Measurements from ENCODE around the gene HSPA1B.
A peak's percentile ranks its signal among the peaks of the same experiment; 100 is the strongest.
"Not testable (repeated sequence)": the region's sequence is repeated elsewhere in the genome, so short reads cannot be mapped to it uniquely, and the experiment has no call there.

The HSPA1B gene

DNA sequence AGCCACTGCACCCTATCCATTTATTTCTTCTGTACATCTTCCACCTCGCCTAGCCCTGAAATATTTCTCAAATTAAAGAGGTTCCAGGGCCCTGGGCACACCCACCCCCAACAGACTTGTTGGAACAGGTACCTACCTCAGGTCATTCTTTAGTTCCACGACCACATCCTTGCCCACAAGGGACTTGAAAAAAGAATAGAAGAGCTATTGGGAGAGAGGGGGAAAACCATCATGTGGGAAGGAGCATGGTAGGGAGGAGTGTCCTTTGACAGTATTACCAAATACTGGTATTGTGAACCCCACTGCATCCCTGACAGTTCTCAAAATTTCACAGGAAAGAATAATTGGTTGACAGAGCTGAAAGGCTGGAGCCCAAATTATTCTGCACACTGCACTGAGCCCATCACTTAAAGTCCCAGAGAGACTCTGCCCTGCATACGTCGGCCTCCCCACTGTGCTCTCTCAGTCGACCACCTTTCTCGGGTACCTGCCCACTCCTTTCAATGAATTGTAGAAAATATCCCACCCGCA is 21.5 kb upstream of the HSPA1B start:
- ChIA-PET CTCF (interaction anchor here (0.9 to 2.9 kb wide), 5 partner anchors 10 to 76 kb away, joined by 3 to 15 read pairs (median 6); partner anchors contain the start of gene VARS1), POLR2A (interaction anchor here (0.8 to 4.7 kb wide), 19 partner anchors 8 to 154 kb away, joined by 3 to 77 read pairs (median 7); partner anchors contain the start of genes C6orf47, GPANK1, HSPA1A and HSPA1B)
- TF ChIP-seq TARDBP (IDR thresholded peaks at IDR 0.05) (no peak), SUZ12 (IDR thresholded peaks at IDR 0.05) (no peak), PKNOX1 (IDR thresholded peaks at IDR 0.05) (no peak), CTBP1 (IDR thresholded peaks at IDR 0.05; ENCODE audit: borderline replicate concordance) (no peak), LEF1 (IDR thresholded peaks at IDR 0.05; ENCODE audit: borderline replicate concordance) (no peak), ZNF384 (IDR thresholded peaks at IDR 0.05) (no peak), ARNT (IDR thresholded peaks at IDR 0.05) (no peak), SP1 (IDR thresholded peaks at IDR 0.05) (no peak), FOXK2 (IDR thresholded peaks at IDR 0.05) (no peak), FOXA1 (IDR thresholded peaks at IDR 0.05) (no peak), BHLHE40 (IDR thresholded peaks at IDR 0.05; ENCODE audit: borderline replicate concordance) (no peak), L3MBTL2 (conservative IDR thresholded peaks at IDR 0.05) (no peak), ELF4 (IDR thresholded peaks at IDR 0.05) (no peak)
- DNase-seq (ENCODE audit: extremely low spot score) = no peak

DNA sequence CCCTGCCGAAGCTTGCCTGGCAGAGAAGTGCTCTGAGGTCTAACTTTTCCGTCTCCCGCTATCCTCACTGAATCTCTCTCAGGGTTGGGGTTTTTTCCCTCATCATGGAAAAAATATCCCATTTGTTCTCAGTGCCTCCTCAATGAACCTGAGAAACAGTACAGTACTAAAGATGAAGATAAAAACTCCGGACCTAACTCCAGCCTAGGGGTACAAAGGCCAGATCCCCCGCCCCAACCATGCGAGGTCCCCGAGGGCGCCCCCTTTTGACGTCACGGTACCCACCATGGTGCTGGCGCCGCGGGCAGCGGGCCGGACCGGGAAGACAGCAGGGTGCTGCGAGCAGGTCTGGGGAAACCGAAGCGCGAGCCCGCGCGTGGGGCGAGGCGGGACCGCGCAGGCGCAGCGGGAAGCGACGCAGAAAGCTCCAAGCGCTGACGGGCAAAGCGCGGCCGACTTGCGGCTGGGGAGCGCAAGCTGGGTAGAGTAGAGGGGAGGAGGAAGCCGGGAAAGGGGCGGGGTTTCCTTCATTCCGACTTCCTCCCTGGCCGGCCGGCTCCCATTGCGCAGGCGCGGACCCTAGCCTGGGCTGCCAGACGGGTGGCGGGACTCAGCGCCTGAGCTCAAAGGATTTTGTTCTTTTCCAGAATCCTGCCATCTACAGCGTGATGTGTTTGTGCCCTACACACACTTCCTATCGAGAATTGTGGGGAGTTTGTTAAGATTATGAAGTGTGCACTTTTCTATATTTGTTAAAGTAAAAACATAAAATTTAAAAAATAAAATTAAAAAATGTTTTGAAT is 20.9 kb upstream of the HSPA1B start, which contains the start of gene LSM2:
TSS of gene LSM2 (minus strand) at position 497 of the 803 bp plus-strand sequence. CDS start at position 288, 209 bp downstream.
- peak; percentile 100 for DNase-seq (ENCODE audit: extremely low spot score)
- TF ChIP-seq BHLHE40 (IDR thresholded peaks at IDR 0.05; ENCODE audit: borderline replicate concordance) (no peak), ELF4 (IDR thresholded peaks at IDR 0.05) (0 out of 2 replicates have a peak, but pooled peaks have one; percentile 37)
- CTCF ChIA-PET = interaction anchor here (0.6 to 2.9 kb wide), 10 partner anchors 11 to 620 kb away, joined by 3 to 15 read pairs (median 4); partner anchors contain the start of genes CLIC1, EHMT2, HSPA1B and VARS1
- POLR2A ChIA-PET = interaction anchor here (0.7 to 4.7 kb wide), 38 partner anchors 8 to 1165 kb away, joined by 3 to 77 read pairs (median 6); partner anchors contain the start of genes ABHD16A, C6orf47, DDAH2 and DXO

GRCh38 chr6:31808599-31808998 is 18.9 kb upstream of the HSPA1B start:
- DNase-seq (ENCODE audit: extremely low spot score) = not testable (repeated sequence)
- ChIA-PET POLR2A (interaction anchor here (2.9 to 4.7 kb wide), 4 partner anchors 12 to 25 kb away, joined by 16 to 77 read pairs (median 40); partner anchors contain the start of genes HSPA1B and VARS1), CTCF (interaction anchor here (2.9 kb wide), 1 partner anchor 13 kb away, joined by 11 read pairs; the partner anchor contains the start of gene VARS1)

GRCh38 chr6:31811645-31812044 is 15.9 kb upstream of the HSPA1B start:
- POLR2A ChIA-PET = interaction anchor here (1.8 to 4.4 kb wide), 2 partner anchors 15 to 16 kb away, joined by 8 to 104 read pairs; partner anchors contain the start of genes HSPA1B and VARS1
- CTCF ChIA-PET = interaction anchor here (0.7 kb wide), 1 partner anchor 16 kb away, joined by 3 read pairs; the partner anchor contains the start of gene VARS1
- DNase-seq (ENCODE audit: extremely low spot score) = no peak
- TF ChIP-seq L3MBTL2 (conservative IDR thresholded peaks at IDR 0.05) (no peak), FOXK2 (IDR thresholded peaks at IDR 0.05) (no peak), NFRKB (IDR thresholded peaks at IDR 0.05) (no peak), CTBP1 (IDR thresholded peaks at IDR 0.05; ENCODE audit: borderline replicate concordance) (no peak), ELF4 (IDR thresholded peaks at IDR 0.05) (no peak), ARNT (IDR thresholded peaks at IDR 0.05) (no peak), TARDBP (IDR thresholded peaks at IDR 0.05) (no peak), FOXA1 (IDR thresholded peaks at IDR 0.05) (no peak), ZNF384 (IDR thresholded peaks at IDR 0.05) (no peak), FOXM1 (IDR thresholded peaks at IDR 0.05; ENCODE audit: borderline replicate concordance) (no peak), LEF1 (IDR thresholded peaks at IDR 0.05; ENCODE audit: borderline replicate concordance) (no peak), BHLHE40 (IDR thresholded peaks at IDR 0.05; ENCODE audit: borderline replicate concordance) (no peak), PKNOX1 (IDR thresholded peaks at IDR 0.05) (no peak)

DNA sequence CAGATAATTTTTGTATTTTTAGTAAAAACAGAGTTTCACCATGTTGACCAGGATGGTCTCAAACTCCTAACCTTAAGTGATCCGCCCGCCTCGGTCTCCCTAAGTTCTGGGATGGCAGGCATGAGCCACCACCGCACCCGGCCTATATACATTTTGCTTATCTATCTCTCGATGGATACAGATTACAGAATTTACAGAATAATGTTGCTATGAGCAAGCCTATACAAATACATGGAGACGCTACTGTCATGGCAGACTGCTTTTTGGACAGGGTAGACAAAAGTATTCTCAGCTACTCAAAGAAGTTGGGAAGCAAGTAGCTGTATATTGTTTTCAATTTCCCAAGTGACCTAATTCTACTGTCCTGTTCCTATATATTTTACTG is 14.1 kb upstream of the HSPA1B start:
- ChIA-PET CTCF (interaction anchor here (0.6 to 1.9 kb wide), 3 partner anchors 22 to 315 kb away, joined by 3 to 7 read pairs (median 5); partner anchors contain the start of gene ATF6B), POLR2A (interaction anchor here (0.9 to 4.4 kb wide), 13 partner anchors 8 to 1158 kb away, joined by 3 to 104 read pairs (median 8); partner anchors contain the start of genes HSPA1B and VARS1)
- no peak for DNase-seq (ENCODE audit: extremely low spot score)
- TF ChIP-seq NFRKB (IDR thresholded peaks at IDR 0.05) = no peak

DNA sequence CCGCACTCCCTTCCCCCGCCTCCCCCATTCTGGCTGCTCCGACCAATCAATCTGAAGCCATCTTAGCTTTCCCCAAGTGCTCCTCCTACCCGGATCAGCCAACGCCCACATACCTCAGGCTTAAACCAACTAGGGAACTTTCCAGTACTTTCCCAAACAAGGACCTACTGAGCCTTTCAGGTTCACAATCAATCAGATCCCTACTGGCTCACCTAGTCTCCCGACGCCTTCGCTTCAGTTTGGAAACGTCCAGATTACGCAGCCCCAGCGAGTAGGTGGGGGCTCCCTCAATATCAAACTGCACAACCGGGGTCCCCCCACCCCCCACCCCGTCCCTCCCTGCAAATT is 12.9 kb upstream of the HSPA1B start:
- DNase-seq (ENCODE audit: extremely low spot score) = no peak
- no peak for TF ChIP-seq TARDBP (IDR thresholded peaks at IDR 0.05)
- no peak for TF ChIP-seq ZNF384 (IDR thresholded peaks at IDR 0.05)
- TF ChIP-seq BHLHE40 (IDR thresholded peaks at IDR 0.05; ENCODE audit: borderline replicate concordance) = no peak
- no peak for TF ChIP-seq ARNT (IDR thresholded peaks at IDR 0.05)
- no peak for TF ChIP-seq CTBP1 (IDR thresholded peaks at IDR 0.05; ENCODE audit: borderline replicate concordance)
- no peak for TF ChIP-seq FOXK2 (IDR thresholded peaks at IDR 0.05)
- TF ChIP-seq SP1 (IDR thresholded peaks at IDR 0.05) = no peak
- no peak for TF ChIP-seq SUZ12 (IDR thresholded peaks at IDR 0.05)
- no peak for TF ChIP-seq FOXA1 (IDR thresholded peaks at IDR 0.05)
- no peak for TF ChIP-seq LEF1 (IDR thresholded peaks at IDR 0.05; ENCODE audit: borderline replicate concordance)
- no peak for TF ChIP-seq L3MBTL2 (conservative IDR thresholded peaks at IDR 0.05)
- TF ChIP-seq HDGF (IDR thresholded peaks at IDR 0.05; ENCODE audit: borderline replicate concordance) = no peak
- TF ChIP-seq FOXM1 (IDR thresholded peaks at IDR 0.05; ENCODE audit: borderline replicate concordance) = no peak
- no peak for TF ChIP-seq NFRKB (IDR thresholded peaks at IDR 0.05)
- no peak for TF ChIP-seq PKNOX1 (IDR thresholded peaks at IDR 0.05)
- TF ChIP-seq ELF4 (IDR thresholded peaks at IDR 0.05) = no peak
- POLR2A ChIA-PET = interaction anchor here (0.5 to 4.4 kb wide), 43 partner anchors 8 to 1157 kb away, joined by 3 to 104 read pairs (median 5); partner anchors contain the start of genes C6orf47, CLIC1, DDX39B and EHMT2
- CTCF ChIA-PET = interaction anchor here (0.6 to 1.9 kb wide), 2 partner anchors 23 to 1086 kb away, joined by 3 to 5 read pairs; no protein-coding TSS in a partner anchor
